SKM-1 treated with dmso at 0.1 percent for 144 hours (cell line): ENCODE data around the gene HMCN2.

Experiments
- DNase-seq: peaks from one replicate; lab custom pipeline; 2025; ENCODE audit not compliant: unreplicated experiment; lab: John Stamatoyannopoulos, UW

Gene HMCN2, protein sequence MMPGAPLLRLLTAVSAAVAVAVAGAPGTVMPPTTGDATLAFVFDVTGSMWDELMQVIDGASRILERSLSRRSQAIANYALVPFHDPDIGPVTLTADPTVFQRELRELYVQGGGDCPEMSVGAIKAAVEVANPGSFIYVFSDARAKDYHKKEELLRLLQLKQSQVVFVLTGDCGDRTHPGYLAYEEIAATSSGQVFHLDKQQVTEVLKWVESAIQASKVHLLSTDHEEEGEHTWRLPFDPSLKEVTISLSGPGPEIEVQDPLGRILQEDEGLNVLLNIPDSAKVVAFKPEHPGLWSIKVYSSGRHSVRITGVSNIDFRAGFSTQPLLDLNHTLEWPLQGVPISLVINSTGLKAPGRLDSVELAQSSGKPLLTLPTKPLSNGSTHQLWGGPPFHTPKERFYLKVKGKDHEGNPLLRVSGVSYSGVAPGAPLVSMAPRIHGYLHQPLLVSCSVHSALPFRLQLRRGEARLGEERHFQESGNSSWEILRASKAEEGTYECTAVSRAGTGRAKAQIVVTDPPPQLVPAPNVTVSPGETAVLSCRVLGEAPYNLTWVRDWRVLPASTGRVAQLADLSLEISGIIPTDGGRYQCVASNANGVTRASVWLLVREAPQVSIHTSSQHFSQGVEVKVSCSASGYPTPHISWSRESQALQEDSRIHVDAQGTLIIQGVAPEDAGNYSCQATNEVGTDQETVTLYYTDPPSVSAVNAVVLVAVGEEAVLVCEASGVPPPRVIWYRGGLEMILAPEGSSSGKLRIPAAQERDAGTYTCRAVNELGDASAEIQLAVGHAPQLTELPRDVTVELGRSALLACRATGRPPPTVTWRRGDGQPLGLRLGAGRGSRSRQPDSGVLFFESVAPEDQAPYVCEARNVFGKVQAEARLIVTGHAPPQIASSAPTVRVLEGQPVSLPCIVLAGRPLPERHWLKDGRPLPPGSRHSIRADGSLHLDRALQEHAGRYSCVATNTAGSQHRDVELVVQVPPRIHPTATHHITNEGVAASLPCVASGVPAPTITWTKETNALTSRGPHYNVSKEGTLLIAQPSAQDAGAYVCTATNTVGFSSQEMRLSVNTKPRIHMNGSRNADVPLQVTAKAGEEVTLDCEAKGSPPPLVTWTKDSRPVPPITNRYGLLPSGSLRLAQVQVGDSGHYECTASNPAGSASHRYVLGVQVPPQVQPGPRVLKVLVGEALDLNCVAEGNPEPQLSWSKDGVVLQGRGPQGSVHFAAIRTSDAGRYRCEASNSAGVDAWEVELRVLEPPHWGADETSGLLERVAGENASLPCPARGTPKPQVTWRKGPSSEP (N-terminal part only)

DNA sequence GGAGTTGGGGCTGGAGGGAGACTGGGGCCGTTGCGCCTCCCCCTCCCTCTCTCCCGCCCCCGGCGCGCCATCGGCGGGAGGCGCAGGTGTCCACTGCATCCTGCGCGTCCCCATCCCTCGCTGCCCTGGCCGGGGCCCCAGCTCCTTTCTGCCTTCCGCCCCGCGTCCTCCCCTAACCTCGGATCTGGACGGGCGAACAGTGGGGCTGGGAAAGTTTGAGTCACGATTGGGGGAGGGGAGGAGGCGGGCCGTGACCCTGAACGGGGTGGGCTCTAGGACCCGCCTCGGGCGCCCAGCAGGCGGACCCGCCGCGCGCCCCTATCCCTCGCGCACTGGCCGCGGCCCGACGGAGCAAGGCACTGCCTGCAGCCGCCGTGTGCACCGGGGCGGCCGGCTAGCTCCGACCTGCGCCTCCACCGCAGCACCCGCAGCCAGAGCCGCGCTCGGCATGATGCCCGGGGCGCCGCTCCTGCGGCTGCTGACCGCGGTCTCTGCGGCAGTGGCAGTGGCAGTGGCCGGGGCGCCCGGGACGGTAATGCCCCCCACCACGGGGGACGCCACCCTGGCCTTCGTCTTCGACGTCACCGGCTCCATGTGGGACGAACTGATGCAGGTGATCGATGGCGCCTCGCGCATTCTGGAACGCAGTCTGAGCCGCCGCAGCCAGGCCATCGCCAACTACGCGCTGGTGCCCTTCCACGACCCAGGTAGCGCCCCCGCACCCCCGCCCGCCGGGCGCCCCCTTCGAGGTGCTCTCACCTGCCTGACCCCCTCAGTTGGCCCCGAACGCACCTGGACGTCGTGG lies at the start of gene HMCN2:
HMCN2 (plus strand) TSS at position 330 of the 805 bp plus-strand sequence; CDS start at position 449, 119 bp downstream.
- DNase-seq: no peak

DNA sequence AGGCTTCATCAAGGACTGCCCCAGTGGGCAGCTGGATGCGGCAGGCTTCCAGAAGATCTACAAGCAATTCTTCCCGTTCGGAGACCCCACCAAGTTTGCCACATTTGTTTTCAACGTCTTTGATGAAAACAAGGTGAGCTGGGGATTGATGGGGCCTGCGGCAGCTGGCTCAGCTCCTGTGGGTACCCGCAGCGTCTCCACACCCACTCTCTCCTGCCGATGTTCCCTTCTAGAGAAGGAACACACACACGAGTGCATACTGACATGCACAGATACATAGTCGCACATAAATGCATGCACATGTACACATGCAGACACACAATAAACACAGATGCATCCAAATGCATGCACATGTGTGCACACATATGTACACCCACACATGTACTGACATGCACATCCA lies 47.7 kb upstream of the HMCN2 start:
- no peak for DNase-seq

DNA sequence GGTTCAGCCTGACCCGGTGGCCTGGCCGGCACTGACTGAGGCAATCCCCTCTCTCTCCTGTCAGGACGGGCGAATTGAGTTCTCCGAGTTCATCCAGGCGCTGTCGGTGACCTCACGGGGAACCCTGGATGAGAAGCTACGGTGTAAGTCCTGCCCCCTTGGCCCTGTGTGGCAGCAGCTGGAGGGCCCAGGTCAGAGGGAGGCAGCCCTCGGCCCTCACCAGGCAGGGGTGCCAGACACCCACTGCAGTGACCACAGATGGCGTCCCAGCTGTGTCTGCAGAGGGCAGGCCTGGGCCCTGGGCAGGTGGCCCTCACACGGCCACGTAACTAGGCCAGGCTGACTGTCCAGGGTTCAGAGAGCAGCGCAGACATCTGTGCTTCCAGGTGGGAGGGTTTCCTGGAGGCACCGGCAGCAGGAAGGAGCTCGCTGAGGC lies 45.9 kb upstream of the HMCN2 start:
- no peak for DNase-seq

DNA sequence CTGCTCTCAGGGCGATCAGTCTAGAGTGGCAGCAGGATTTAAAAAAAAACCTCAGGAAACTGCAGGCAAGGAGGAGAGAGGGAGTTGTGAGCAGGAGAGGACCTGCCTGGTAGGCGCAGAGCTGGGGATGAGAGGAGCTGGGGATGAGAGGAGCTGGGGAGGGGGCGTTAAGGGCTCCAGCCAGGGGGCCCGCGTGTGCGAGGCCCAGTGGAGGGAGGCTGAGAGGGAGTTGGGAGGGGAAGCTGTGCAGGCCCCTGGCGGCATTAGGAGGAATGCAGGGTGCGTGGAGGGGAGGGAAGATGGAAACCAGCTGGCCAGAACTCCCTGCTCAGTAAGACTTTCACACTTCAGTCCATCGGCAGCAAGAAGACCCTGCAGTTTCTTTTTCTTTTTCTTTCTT lies 45.2 kb upstream of the HMCN2 start:
- no peak for DNase-seq

DNA sequence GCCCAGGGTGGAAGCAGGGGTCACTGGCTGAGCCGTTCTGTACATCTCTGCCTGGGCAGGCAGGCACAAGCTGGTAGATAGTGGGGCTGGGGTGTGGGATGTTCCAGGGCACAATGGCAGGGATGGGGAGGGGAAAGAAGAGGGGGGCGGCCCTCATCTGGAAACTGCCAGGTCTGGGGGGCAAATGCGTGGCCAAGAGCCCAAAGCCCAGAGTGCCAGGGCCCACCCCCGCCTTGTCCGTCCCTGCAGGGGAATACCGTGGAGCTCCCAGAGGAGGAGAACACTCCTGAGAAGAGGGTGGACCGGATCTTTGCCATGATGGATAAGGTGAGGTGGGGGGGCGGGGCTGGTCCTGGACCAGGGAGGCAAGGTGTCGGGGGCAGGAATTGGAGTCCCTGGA lies 42.7 kb upstream of the HMCN2 start:
- DNase-seq: no peak

- no peak for DNase-seq
These were observed 40.5 kb upstream of the HMCN2 start for GRCh38 chr9:130225071-130225470.

DNA sequence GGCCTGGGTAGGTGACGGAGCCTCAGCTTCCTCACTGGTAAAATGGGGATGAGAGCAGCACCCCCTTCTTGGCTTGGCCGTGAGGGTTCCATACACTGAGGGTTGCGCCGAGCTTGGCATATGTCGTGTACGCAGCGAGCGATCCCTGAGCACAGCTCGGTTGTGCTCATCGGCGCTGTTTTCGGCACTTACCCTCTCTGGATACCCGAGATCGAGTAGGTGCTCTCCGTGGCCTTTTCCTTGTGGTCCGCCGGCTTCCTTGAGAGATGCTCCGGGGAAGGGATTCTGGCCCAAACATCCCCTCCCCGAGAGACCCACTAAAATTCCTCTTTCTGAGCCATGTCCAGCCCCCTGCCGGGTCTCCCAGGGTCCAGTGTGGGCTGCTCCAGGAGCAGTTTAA lies 40.0 kb upstream of the HMCN2 start:
- DNase-seq: no peak

GRCh38 chr9:130226112-130226511 lies 39.4 kb upstream of the HMCN2 start:
- DNase-seq: no peak

- DNase-seq: no peak
These were observed 37.7 kb upstream of the HMCN2 start for GRCh38 chr9:130227833-130228232.

- DNase-seq: no peak
These were observed 35.8 kb upstream of the HMCN2 start for GRCh38 chr9:130229759-130230158.

DNA sequence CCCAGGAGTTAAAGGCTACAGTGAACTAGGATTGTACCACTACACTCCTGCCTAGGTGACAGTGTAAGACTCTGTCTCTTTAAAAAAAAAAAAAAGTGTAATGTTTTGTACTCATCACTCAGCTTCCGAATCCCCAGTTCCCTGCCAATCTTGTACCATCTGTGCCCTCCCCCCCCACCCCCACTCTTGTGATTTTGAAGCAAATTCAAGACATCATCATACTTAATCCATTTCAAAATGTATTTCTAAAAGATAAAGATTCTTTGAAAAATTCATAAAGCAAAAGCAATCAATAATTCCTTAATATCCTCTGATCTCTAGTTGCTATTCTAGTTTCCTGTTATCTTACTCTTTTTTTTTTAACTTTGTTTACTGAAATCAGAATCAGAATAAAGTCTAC lies 34.9 kb upstream of the HMCN2 start:
- DNase-seq: no peak

- no peak for DNase-seq
These were observed 32.5 kb upstream of the HMCN2 start for GRCh38 chr9:130232899-130233586.

GRCh38 chr9:130233587-130233945 lies 32.0 kb upstream of the HMCN2 start:
- DNase-seq: no peak

- DNase-seq: no peak
These were observed 31.0 kb upstream of the HMCN2 start for GRCh38 chr9:130234340-130235260.

GRCh38 chr9:130235558-130236435 lies 29.8 kb upstream of the HMCN2 start:
- peak; percentile 40 for DNase-seq

DNA sequence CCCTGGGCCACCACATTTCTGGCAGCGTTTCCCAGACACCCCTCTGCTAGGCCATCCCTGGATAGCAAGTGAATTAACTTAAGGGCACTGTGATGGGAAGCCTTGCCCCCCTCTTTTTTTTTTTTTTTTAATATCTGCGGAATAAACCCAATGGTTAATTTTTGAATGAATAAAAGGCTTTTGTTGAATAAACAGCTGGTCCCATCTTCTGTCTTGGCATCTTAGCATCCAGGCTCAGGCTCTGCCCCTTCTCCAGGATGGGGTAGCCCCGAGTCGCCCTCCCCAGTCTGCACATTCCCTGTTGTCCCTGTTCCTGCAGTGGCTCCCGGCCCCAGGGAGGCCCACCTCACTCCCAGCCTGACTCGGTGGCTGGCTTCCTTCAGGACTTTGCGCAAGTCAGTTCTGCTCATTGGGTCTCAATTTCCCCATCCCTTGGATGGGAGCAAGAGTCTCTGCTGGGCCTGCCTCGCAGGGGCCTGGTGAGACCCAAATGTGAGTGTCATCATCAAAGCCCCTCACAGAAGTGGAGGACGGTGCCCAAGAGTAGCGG lies 29.0 kb upstream of the HMCN2 start:
- DNase-seq: no peak

GRCh38 chr9:130237076-130237475 lies 28.5 kb upstream of the HMCN2 start:
- DNase-seq: no peak
